Measurements from ENCODE around the gene BEX1.
"Not testable (repeated sequence)": the region's sequence is repeated elsewhere in the genome, so short reads cannot be mapped to it uniquely, and the experiment has no call there.

The BEX1 gene

DNA sequence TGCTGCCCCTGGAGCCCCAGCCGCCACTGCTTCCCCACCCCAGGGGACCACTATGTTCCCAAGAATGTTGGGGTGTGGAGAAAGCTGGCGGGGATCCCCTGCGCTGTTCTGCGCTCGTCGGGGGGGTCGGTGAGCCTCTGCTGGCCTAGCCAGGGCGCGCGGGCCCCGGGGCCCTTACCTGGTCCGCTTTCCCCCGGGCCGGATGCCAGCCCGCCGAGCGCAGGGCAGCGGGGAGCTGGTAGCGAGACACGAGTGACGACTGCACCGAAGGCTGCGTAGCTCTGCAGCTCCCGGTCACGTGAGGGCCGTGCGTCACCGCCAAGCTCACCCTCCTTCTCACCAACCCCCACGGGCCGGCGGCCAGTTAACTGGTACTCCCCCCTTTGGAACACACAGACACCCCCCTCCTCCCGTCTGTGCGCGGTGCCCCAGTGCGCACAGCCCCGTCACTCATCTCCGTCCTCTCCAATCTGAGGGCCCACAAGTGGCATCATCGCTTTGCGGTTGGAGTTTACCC is at the start of gene BEX1:
BEX1 (minus strand) TSS at position 254 of the 517 bp plus-strand sequence. CDS start 897 bp downstream, outside the sequence.
- DNase-seq, result no peak

DNA sequence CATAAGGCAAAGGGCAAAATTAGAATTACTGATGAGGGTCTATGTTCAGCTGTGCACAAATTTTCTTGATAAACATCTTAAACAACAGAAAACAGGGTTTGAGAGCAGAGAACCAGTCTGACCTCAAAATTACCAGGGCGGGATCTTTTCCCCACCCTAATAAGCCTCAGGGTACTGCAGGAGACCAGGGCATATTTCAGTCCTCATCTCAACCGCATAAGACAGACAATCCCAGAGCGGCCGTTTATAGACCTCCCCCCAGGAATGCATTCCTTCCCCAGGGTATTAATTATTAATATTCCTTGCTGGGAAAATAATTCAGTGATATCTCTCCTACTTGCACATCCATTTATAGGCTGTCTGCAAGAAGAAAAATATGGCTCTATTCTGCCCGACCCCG is 45.5 kb upstream of the BEX1 start:
- not testable (repeated sequence) for DNase-seq

DNA sequence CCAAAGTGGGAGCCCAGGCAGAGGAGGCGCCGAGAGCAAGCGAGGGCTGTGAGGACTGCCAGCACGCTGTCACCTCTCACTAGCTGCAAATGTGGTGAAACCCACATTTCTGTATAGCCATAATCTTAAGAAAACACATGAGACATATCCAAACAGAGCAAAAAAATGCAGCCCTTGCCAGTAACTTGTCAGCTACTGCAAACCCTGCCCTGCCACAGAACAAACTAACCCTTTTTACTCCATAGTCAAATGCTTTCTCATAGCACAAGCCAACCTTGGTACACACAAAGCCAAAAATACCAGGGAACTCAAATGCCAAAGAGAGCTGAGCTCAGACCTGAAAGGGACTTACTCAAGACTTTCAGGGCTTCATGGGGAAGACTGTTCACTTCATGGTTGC is 43.9 kb upstream of the BEX1 start:
- no peak for DNase-seq

DNA sequence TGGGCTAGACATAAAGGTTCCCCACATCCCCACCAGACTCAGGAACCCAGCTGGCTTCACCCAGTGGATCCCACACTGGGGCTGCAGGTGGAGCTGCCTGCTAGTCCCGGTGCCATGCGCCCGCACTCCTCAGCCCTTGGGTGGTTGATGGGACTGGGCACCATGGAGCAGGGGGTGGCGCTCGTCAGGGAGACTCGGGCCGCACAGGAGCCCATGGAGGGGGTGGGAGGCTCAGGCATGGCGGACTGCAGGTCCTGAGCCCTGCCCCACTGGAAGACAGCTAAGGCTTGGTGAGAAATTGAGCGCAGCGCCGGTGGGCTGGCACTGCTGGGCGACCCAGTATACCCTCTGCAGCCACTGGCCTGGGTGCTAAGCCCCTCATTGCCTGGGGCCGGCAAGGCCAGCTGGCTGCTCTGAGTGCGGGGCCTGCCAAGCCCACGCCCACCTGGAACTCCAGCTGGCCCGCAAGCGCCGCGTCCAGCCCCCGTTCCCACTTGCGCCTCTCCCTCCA is 43.3 kb upstream of the BEX1 start:
- not testable (repeated sequence) for DNase-seq

GRCh38 chrX:103104370-103104769 is 40.4 kb upstream of the BEX1 start:
- DNase-seq, result not testable (repeated sequence)

DNA sequence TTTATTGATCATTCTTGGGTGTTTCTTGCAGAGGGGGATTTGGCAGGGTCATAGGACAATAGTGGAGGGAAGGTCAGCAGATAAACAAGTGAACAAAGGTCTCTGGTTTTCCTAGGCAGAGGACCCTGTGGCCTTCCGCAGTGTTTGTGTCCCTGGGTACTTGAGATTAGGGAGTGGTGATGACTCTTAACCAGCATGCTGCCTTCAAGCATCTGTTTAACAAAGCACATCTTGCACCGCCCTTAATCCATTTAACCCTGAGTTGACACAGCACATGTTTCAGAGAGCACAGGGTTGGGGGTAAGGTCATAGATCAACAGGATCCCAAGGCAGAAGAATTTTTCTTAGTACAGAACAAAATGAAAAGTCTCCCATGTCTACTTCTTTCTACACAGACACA is 39.9 kb upstream of the BEX1 start:
- not testable (repeated sequence) for DNase-seq

DNA sequence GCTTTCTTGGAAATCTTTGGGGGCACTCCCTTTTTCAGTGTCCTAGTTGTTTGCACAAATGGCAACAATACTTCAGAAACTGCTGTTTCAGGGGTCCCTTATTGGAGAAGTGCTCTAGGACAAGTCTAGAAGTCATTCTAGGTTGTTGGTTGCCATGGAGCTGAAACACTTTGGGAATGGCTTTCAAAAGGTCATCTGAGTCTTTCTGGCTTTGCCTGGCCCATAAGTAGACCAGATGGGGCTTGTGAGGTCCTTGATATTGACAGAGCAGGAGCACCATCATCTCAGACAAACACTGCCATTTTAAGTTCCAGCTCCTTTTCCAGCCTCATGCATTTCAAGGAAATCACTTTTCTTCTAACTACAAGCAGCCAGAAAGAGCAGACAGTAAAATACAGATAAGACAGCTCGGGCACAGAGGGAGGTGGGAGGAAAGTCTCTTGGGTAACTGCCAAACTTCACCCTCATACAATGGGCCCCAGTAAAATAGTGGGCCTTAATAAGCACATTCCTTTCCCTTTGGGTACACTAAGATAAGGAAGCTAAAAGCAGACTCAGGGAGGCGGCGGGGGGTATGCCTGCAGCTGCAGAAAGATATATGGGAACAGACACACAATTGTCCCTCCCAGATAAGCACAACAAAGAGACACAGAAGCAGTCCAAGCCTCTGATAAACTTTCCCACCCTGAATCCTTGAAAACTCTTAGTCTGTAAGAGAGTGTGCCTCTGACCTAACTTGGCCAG is 37.5 kb upstream of the BEX1 start:
- no peak for DNase-seq

DNA sequence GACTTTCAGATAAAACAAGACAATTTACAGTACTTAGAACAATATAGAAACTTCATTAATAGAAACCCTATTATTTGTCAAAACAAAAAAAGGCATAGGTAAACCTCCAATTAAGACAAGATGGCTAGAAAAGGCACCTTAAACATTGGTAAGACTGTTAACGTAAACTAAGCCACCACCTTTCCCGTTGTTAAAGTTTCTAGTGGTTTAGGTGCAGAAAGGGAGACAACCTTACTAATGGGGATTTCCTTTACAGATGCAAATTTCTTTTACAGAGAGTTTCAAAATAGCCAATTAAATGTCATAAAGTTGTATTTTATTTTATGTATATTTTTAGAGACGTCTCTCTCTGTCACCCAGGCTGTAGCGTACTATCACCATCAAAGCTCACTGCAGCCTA is 36.5 kb upstream of the BEX1 start:
- no peak for DNase-seq

- DNase-seq, result no peak
Observed at GRCh38 chrX:103099691-103100090, 35.7 kb upstream of the BEX1 start.

DNA sequence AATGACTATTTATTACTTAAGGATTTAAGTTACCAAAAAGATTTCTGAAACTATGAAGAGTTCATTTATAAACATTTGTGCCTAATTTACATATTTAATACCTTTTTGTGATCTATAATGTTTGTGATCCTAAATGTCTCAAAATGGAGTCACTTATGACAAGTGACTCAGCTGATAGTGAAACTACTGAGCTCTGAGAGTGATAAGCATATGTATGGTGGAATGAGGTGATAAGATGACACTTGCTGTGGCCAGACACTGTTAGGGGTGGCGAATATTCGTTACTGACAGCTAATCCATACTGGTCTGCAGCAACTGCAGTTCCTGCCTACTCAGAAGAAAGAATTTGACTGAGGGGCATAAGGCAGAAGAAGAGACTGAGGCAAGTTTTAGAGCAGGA is 34.5 kb upstream of the BEX1 start:
- DNase-seq, result no peak

DNA sequence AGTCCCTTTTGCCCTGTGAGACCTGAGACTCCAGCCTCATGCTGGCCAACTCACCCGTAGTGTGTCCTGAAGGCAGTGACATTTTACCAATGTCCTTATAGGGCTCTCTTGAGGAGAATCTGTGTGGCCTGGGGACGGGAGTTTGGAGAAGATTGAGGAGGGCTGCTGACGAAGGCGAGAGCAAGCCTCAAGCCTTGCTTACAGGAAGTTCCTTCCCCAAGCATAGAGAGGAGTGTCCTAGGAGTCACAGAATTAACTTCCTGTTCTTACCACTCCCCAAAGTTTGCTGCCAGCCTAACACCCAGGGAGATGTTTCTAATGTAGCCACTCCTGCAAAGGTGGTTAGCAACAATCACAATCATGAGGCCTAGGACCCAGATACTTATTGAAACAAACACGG is 29.0 kb upstream of the BEX1 start, which contains the start of gene NXF3:
NXF3 (minus strand) TSS at position 202 of the 400 bp plus-strand sequence; CDS start at position 82, 120 bp downstream.
- DNase-seq, result no peak

GRCh38 chrX:103081051-103081450 is 17.1 kb upstream of the BEX1 start:
- no peak for DNase-seq

DNA sequence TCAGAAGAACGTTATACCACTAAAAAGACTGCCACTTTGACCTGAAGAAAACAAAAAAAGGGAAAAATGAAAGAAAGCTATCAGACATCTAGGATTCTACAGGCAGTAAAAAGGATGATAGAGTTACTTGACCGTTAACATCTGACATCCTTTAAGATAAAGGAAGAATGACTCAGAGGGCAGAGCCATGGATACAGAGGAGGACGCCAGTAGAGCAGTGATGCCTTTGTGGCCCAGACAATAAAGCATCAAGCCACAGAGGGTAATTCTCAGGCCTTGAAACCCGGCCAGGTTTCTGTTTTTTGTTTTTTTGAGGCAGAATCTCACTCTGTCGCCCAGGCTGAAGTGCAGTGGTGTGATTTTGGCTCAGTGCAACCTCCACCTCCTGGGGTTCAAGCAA is 9.5 kb upstream of the BEX1 start:
- no peak for DNase-seq

- no peak for DNase-seq
Observed at GRCh38 chrX:103066606-103067005, 2.6 kb upstream of the BEX1 start.

DNA sequence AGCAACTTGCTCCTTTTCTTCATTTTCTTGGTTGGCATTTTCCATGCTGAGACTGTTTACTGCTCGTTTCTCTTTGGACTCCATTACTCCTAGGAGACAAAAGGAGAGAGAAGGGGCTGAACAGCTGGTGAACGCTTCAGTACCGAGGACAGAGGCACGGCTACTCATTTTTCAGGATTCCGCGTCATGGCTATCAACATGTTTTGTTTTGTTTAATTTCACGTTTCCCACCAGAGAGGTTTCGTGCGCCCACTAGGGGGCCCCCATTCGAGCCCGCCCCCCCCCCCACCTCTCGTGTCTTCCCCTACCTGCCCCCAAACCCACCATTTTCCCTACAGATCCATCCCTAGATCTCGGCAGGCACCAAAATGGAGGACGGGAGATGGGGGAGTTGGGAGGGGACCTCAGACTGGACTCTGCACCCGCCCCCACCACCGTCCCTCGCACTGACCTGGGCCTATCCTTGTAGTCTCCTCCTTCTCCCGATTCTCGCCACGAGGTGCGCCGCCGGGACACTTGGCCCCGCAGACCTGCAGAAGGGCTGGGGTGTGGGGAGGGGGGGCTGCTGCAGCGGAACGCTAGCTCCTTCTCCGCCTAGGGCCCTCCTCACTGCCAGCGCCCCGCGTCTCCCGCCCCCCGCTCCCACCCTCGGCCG is 653 bp downstream of the BEX1 start:
- no peak for DNase-seq

GRCh38 chrX:103061486-103061885 is 2.5 kb downstream of the BEX1 start:
- DNase-seq, result no peak

GRCh38 chrX:103056902-103057301 is 7.1 kb downstream of the BEX1 start:
- no peak for DNase-seq

DNA sequence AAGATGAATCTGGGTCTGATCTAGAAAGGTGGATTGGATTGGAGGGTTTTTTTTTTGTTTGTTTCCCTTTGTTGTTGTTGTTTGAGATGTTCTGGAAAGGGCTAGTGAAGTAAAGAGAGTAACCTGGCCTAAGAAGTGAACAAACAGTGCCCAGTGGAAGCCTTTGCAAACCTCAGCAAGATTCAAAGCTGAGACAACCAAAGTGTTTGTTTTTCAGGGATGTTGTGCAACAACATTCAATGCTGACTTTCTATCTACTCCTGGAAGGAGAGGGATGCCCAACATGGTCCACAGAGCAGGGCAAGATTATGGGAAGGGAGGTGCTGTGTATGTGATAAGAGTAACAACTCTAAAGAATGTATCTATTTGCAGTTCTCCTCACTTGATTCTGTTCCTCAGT is 11.3 kb downstream of the BEX1 start:
- no peak for DNase-seq

DNA sequence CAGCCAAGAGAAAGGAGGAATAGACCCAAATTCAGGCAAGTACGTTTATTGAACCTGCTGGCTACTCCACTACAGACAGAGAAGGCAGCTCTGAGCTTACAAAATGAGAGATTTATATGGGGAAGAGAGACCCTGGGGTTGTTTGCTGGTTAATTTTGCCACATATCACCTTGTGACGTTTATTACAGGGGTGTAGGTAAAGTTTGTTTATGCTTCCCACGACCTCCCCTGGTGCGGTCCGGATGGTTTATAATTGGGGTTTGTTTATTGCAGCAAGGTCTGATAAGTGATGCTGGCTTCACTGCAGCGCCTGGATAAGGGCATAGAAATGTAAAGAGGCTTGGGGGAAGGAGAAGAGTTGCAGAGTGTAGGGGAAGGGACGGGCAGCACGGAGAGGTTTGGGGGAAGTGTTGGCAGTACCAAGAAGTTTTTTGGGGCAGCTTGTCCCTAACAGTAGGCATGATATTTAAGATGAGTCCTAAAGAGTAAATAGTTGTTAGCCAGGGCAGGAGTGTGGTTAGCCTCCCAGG is 12.6 kb downstream of the BEX1 start:
- no peak for DNase-seq

DNA sequence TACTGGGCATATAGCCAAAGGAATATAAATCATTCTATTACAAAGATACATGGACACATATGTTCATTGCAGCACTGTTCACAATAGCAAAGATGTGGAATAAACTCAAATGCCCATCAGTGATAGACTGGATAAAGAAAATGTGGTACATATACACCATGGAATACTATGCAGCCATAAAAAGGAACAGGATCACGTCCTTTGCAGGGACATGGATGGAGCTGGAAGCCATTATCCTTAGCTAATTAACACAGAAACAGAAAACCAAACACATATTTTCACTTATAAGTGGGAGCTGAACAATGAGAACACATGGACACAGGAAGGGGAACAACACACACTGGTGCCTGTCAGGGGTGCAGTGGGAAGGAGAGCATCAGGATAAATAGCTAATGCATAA is 30.6 kb downstream of the BEX1 start:
- not testable (repeated sequence) for DNase-seq

DNA sequence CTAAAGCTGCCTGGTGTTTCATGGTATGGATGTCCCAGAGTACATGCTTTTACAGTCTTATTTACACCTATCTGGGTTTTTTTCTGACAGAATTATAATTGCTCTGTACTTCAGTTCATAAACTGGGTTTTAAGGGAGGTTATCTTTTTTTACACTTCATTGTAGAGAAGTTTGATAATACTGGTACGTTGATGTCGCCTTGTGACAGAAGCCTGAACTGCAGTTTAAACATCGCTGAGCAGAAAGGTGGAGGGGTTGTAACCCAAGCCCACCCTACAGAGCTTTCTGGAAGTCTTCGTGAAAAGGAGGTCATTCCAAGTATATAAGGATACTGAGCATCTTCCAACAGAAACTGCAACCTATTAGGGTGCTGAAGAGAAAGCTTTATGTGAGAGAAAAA is 46.4 kb downstream of the BEX1 start:
- no peak for DNase-seq

DNA sequence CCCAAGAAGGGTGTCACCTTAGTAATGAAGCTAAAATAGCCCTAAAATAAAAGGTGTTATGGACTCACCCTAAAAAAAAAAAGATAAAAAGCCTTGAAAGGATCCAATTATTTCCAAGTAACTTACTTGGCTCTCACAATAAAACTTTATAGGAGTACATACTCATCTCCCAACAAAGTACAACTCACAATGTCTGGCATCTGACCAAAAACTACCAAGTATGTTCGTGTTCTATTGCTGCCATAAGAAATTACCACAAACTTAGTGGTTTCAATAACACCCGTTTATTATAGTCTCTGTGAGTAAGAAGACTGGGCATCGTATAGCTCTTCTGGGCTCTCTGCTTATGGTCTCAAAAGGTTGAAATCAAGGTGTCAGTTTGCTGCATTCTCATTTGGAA is 51.0 kb downstream of the BEX1 start:
- no peak for DNase-seq
